Keratinocyte (primary cell): ENCODE results near the gene MED31. TPM values are rescaled to one million over a fixed set of nuclear protein-coding genes. Genes with fewer than 3 reads are reported as not detected.

Experiments
- DNase-seq: peaks from one replicate; pipeline ENCODE4 v3.0.0-alpha.2; 2011; ENCODE audit warnings: low read depth, missing footprints, low spot score
- FAIRE-seq: peaks from 2 replicates; lab custom pipeline; 2011; peaks lifted over from hg19 to GRCh38; lab: Jason Lieb, UNC
- H2AFZ ChIP-seq: 2 replicates; pipeline ENCODE4 v1.6.0; 2012; ENCODE audit warnings: low read length, control low read depth, inconsistent platforms; ENCODE audit not compliant: control insufficient read depth
- H3K27ac ChIP-seq: 2 replicates; pipeline ENCODE4 v1.5.1; 2011; ENCODE audit warnings: low read length; ENCODE audit not compliant: control insufficient read depth, insufficient read depth
- H3K27me3 ChIP-seq: 3 replicates; pipeline ENCODE4 v1.6.0; 2011; ENCODE audit warnings: low read length; ENCODE audit not compliant: control insufficient read depth, insufficient read depth; ENCODE audit errors: extremely low read depth
- H3K36me3 ChIP-seq, 2 experiments: 2 replicates in 1 of 2; 3 replicates in 1 of 2; pipeline ENCODE4 v1.5.1; 2011; ENCODE audit warnings: low read length in 2 of 2, mild to moderate bottlenecking in 1 of 2; ENCODE audit not compliant: control insufficient read depth in 2 of 2, insufficient read depth in 2 of 2; ENCODE audit errors: extremely low read depth in 1 of 2
- H3K4me1 ChIP-seq: 3 replicates; pipeline ENCODE4 v1.5.1; 2011; ENCODE audit warnings: low read length; ENCODE audit not compliant: control insufficient read depth, insufficient read depth; ENCODE audit errors: extremely low read depth
- H3K4me2 ChIP-seq: 3 replicates; pipeline ENCODE4 v1.6.0; 2011; ENCODE audit warnings: low read depth, low read length; ENCODE audit not compliant: control insufficient read depth, insufficient read depth; ENCODE audit errors: extremely low read depth
- H3K4me3 ChIP-seq, 3 experiments: fragments of 200-600 bp in 1 of 3; sonication (generic) in 1 of 3; 2 replicates in 2 of 3; 3 replicates in 1 of 3; pipeline ENCODE4 v1.5.1; 2011 to 2016; ENCODE audit warnings: low read length in 3 of 3, mild to moderate bottlenecking in 3 of 3, control low read depth in 2 of 3, inconsistent platforms in 1 of 3, low read depth in 1 of 3, mixed read lengths in 1 of 3, mixed run types in 1 of 3, moderate library complexity in 1 of 3; ENCODE audit not compliant: control insufficient read depth in 2 of 3, insufficient read depth in 2 of 3; ENCODE audit errors: extremely low read depth in 1 of 3
- H3K79me2 ChIP-seq: 2 replicates; pipeline ENCODE4 v1.6.0; 2012; ENCODE audit warnings: low read length; ENCODE audit not compliant: control insufficient read depth, insufficient read depth
- H3K9ac ChIP-seq: 3 replicates; pipeline ENCODE4 v1.6.0; 2011; ENCODE audit warnings: low read length; ENCODE audit not compliant: control insufficient read depth, insufficient read depth; ENCODE audit errors: extremely low read depth
- H3K9me1 ChIP-seq: 3 replicates; pipeline ENCODE4 v1.6.0; 2011; ENCODE audit warnings: low read length; ENCODE audit not compliant: control insufficient read depth, insufficient read depth; ENCODE audit errors: extremely low read depth
- H3K9me3 ChIP-seq: 2 replicates; pipeline ENCODE4 v1.5.1; 2012; ENCODE audit warnings: low read depth, low read length; ENCODE audit not compliant: control insufficient read depth
- H4K20me1 ChIP-seq: 3 replicates; pipeline ENCODE4 v1.6.0; 2011; ENCODE audit warnings: low read length; ENCODE audit not compliant: control insufficient read depth, insufficient read depth; ENCODE audit errors: extremely low read depth
- EZH2 ChIP-seq: IDR thresholded peaks from one replicate; pipeline ENCODE4 v1.6.1; 2012; ENCODE audit warnings: inconsistent platforms, mild to moderate bottlenecking, low read length, moderate library complexity
- dilution Hi-C: fragments of 300-500 bp; cut with MboI; formaldehyde crosslinking; loops from one replicate; pipeline ENCODE4 v1.7.0; 2020; ENCODE audit warnings: low sequenced_read_pairs; ENCODE audit not compliant: extremely low pct_ligation_motif_present
- polyA plus RNA-seq, 5 experiments: library from polyadenylated mRNA; depleted of rRNA in 3 of 5; stranded (reverse) in 3 of 5; stranded (forward) in 1 of 5; unstranded in 1 of 5; fragments of >200 nt; gene quantifications; 1 replicate in 1 of 5; 2 replicates in 3 of 5; 3 replicates in 1 of 5; pipeline versions ENCODE4 v1.2.1 to v1.2.3, GENCODE V29; 2011 to 2012; ENCODE audit warnings: missing spikeins in 2 of 5, low read depth in 1 of 5, low replicate concordance in 1 of 5
- TF ChIP-seq, protein P1 (sequence below), 3 experiments: IDR thresholded peaks in 1 of 3; conservative IDR thresholded peaks in 1 of 3; optimal IDR thresholded peaks in 1 of 3; 2 replicates in 2 of 3; 3 replicates in 1 of 3; pipeline versions ENCODE3 to v1.5.1; 2011; ENCODE audit warnings: low read length in 3 of 3, mild to moderate bottlenecking in 3 of 3, moderate library complexity in 2 of 3, control low read depth in 1 of 3, inconsistent platforms in 1 of 3; ENCODE audit not compliant: insufficient read depth in 2 of 3; ENCODE audit errors: extremely low read depth in 1 of 3

The MED31 gene
- polyA plus RNA-seq, 1 donor (not counting 4 experiments of a cell fraction or from before 2014, with no cell fraction given): 49.0 TPM

DNA sequence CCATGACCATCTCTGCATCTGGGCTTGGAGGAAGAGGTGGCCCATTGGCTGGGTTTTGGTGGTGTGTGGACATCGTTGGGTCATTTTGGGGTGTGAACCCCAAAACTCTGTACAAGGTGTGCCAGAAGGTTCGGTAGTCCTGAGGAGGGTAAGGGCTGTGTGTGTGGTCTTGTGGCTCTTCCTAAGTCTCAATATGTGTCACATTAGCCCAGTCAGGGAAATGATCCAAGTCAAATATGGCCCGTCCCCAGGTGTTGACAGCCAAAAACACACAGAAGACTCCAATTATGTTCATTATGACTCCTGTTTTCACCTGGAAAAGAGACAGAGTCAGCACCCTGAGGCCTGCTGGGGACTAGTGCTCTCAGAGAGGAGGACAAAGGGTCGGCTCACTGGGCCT is 34.6 kb upstream of the MED31 start:
- FAIRE-seq (no peak), DNase-seq (no peak)
- Histone ChIP-seq H2AFZ (no peak overlapping the region), H3K4me2 (no peak overlapping the region), H3K27ac (no peak overlapping the region), H3K4me3 (no peak overlapping the region), H3K36me3 (no peaks in the 10 kb centered on the region), H3K79me2 (no peaks in the 10 kb centered on the region), H3K27me3 (no peaks in the 10 kb centered on the region), H3K4me1 (peaks cover 11% of the 10 kb centered on the region), H3K9ac (no peak overlapping the region), H4K20me1 (no peaks in the 10 kb centered on the region), H3K9me1 (no peaks in the 10 kb centered on the region), H3K9me3 (no peaks in the 10 kb centered on the region)
- TF ChIP-seq, protein P1, sequence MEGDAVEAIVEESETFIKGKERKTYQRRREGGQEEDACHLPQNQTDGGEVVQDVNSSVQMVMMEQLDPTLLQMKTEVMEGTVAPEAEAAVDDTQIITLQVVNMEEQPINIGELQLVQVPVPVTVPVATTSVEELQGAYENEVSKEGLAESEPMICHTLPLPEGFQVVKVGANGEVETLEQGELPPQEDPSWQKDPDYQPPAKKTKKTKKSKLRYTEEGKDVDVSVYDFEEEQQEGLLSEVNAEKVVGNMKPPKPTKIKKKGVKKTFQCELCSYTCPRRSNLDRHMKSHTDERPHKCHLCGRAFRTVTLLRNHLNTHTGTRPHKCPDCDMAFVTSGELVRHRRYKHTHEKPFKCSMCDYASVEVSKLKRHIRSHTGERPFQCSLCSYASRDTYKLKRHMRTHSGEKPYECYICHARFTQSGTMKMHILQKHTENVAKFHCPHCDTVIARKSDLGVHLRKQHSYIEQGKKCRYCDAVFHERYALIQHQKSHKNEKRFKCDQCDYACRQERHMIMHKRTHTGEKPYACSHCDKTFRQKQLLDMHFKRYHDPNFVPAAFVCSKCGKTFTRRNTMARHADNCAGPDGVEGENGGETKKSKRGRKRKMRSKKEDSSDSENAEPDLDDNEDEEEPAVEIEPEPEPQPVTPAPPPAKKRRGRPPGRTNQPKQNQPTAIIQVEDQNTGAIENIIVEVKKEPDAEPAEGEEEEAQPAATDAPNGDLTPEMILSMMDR (optimal IDR thresholded peaks at IDR 0.05 in 1 of 3, IDR thresholded peaks at IDR 0.05 in 1 of 3, conservative IDR thresholded peaks at IDR 0.05 in 1 of 3; ENCODE audit: extremely low read depth in 1 of 3, insufficient read depth in 2 of 3, low read length in 3 of 3): no peak
- no peak for TF ChIP-seq EZH2
- dilution Hi-C loops: no loop called here

DNA sequence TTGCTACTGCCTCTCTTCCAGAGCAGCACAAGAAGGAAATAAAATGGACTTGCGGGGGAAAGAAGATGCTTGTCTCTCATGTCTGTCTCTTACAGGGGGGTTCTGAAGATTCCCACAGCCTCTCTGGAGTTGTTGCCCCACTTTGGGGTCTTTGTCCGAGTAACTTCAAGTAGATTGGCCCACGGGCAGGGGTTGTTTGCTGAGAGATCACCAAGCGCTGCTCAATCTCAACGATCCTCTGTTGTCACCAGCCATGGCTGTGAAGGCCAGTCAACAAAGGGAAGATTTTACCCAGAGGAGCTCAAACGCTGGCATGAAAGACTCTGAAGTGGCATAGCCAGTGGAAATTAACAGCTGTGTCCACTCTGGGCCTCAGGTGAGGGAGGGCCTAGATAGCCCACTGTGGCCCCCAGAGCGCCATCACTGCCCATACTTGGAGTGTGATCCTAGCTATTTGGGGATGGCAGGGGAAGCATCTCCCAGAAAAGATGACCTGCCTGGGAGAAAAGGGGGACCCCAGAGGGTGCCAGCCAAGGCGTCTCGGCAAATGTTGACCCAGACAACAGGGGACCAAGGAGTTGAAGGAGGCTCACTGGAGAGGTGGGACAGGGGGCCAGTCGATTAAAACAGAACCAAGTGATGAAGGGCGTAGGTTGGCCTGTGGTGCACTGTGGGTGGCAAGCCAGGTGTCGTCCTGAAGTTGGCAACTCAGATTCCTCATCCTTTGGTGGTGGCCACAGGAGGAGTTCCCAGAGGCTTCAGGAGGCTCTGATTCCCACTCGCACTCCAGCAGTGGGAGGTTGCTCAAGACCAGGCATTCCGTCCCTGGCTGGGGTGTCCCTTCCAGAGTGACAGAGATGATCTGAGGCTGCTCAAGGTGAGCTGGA is 33.7 kb upstream of the MED31 start:
- Histone ChIP-seq H3K4me3 (no peak overlapping the region), H3K9me1 (no peaks in the 10 kb centered on the region), H3K79me2 (no peaks in the 10 kb centered on the region), H3K36me3 (no peaks in the 10 kb centered on the region), H3K4me2 (no peak overlapping the region), H4K20me1 (no peaks in the 10 kb centered on the region), H3K4me1 (peaks cover 11% of the 10 kb centered on the region), H3K27me3 (no peaks in the 10 kb centered on the region), H2AFZ (no peak overlapping the region), H3K9ac (no peak overlapping the region), H3K9me3 (no peaks in the 10 kb centered on the region), H3K27ac (no peak overlapping the region)
- no peak for TF ChIP-seq EZH2
- TF ChIP-seq, protein P1 (optimal IDR thresholded peaks at IDR 0.05 in 1 of 3, IDR thresholded peaks at IDR 0.05 in 1 of 3, conservative IDR thresholded peaks at IDR 0.05 in 1 of 3; ENCODE audit: extremely low read depth in 1 of 3, insufficient read depth in 2 of 3, low read length in 3 of 3): no peak
- dilution Hi-C loops: no loop called here
- FAIRE-seq (no peak), DNase-seq (no peak)
